Right cardiac atrium (tissue), 5 donors: Measurements from ENCODE around the gene SOX3. TPM values are rescaled to one million over a fixed set of nuclear protein-coding genes. Genes with fewer than 3 reads are reported as not detected.
A peak's percentile ranks its signal among the peaks of the same experiment; 100 is the strongest.

Experiments
- ATAC-seq, 2 donors: fragments of 200-7000 bp; cut with Tn5 transposase; one replicate each; pipeline versions ENCODE4 v1.8.0 to v1.9.1; 2020; ENCODE audit warnings: moderate library complexity in 2 of 2, mild to moderate bottlenecking in 1 of 2
- DNase-seq, 3 donors: peaks; one replicate each; pipeline ENCODE4 v3.0.0-alpha.2; 2020
- H3K27ac ChIP-seq: one replicate; pipeline ENCODE4 v1.5.1; 2013; ENCODE audit warnings: mild to moderate bottlenecking, low read length, control low read depth, moderate library complexity
- H3K27me3 ChIP-seq: one replicate; pipeline ENCODE4 v1.6.1; 2013; ENCODE audit not compliant: control insufficient read depth, insufficient read depth
- H3K4me1 ChIP-seq: one replicate; pipeline ENCODE4 v1.6.1; 2013; ENCODE audit warnings: low read length; ENCODE audit not compliant: control insufficient read depth, insufficient read depth
- H3K4me3 ChIP-seq: one replicate; pipeline ENCODE4 v1.5.1; 2013; ENCODE audit warnings: low read length, control low read depth
- H3K9me3 ChIP-seq: one replicate; pipeline ENCODE4 v1.6.1; 2013; ENCODE audit warnings: low read length; ENCODE audit not compliant: control insufficient read depth
- WGBS: extraction: QIAGEN DNeasy Blood & Tissue Kit; methylation state at CpG from one replicate; pipeline ENCODE4 v1.1.7; 2013; 5-methylcytosine and 5-hydroxymethylcytosine counted together
- intact Hi-C, 4 donors: fragments of 100-400 bp; cut with DNase I; formaldehyde crosslinking; loops; one replicate each; pipeline versions ENCODE4 v1.11.0 to v1.14.0; 2022 to 2023
- long read RNA-seq, 4 donors: library from polyadenylated mRNA; unstranded; transcript quantifications; one replicate each; pipeline ENCODE4 v2.0.0, GENCODE V29; 2020 to 2021
- polyA plus RNA-seq: library from polyadenylated mRNA; stranded (reverse); fragments of 200-250 nt; gene quantifications from one replicate; pipeline ENCODE4 v1.2.3, GENCODE V29; 2013
- total RNA-seq, 4 donors: library from RNA; stranded (reverse); fragmentation: NEBNext Ultra II Directional; extraction: Animal tissue kit (Norgen Biotek cat#: 25700); gene quantifications; one replicate each; pipeline ENCODE4 v1.2.1, GENCODE V29; 2021
- donor health status: healthy with polysubstance abuse.
- donor health status: DM: no; HTN: yes; CAD: no.
- donor health status: DM: no; HTN: no; CAD: no.
- donor health status: DM: no; HTN: yes; CAD: no; lungs with severe emphysema.
- donor health status: DM: yes; HTN: yes; CAD: no.

Gene SOX3
- total RNA-seq (not detected), polyA plus RNA-seq (not detected)
- long read RNA-seq, donor 1, result 0 reads
- long read RNA-seq, donor 2, result 0 reads
- long read RNA-seq, donor 3, result 0 reads
- long read RNA-seq, donor 4, result 0 reads

GRCh38 chrX:140504371-140505324, at the start of gene SOX3:
Gene SOX3, minus strand, starts transcription at chrX:140505069. Its CDS starts 9 bp downstream, at chrX:140505060.
- no peaks in the 10 kb centered on the region for H3K27me3 ChIP-seq
- H3K9me3 ChIP-seq, result no peaks in the 10 kb centered on the region
- H3K4me1 ChIP-seq, result peaks cover 6% of the 10 kb centered on the region
- ATAC-seq (no peak), DNase-seq (peak in 1 of 3 donors; percentile 42)
- H3K27ac ChIP-seq, result no peak within 1 kb of the TSS
- intact Hi-C loops, result no loop called here
- peak within 1 kb of the TSS; percentile 54 for H3K4me3 ChIP-seq
- whole genome bisulfite sequencing, result 4% methylated on average over 86 of the region's 87 CpGs

DNA sequence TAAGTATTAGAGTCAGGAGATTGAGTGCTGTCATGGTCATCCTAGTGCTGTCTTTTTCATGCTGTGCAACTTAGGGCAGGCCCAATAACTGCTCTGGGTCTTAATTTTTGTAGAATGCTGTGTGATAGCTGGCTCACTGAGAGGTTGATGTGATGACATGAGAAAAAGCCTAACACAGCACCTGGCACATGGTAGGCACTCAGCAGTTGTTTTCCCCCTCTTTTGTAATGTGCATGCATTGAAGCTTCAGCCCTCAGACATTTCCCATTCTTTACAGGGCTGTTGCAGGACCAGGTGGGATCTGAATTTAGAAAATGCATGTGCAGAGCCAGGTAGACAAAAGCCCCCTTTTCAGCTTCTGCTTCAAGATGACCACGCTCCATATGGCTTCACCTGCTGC, 44.1 kb upstream of the SOX3 start:
- intact Hi-C loops, result no loop called here
- Histone ChIP-seq H3K4me3 (no peak overlapping the region), H3K27ac (no peak overlapping the region), H3K9me3 (no peaks in the 10 kb centered on the region), H3K4me1 (no peaks in the 10 kb centered on the region), H3K27me3 (no peaks in the 10 kb centered on the region)
- WGBS, result 94% methylated on average over 1 of the region's 1 CpG
- DNase-seq (no peak), ATAC-seq (no peak)

GRCh38 chrX:140526171-140526570, 21.3 kb upstream of the SOX3 start:
- ATAC-seq (no peak), DNase-seq (no peak)
- 49% methylated on average over 5 of the region's 5 CpGs for WGBS
- Histone ChIP-seq H3K27ac (no peak overlapping the region), H3K4me3 (no peak overlapping the region), H3K4me1 (no peaks in the 10 kb centered on the region), H3K9me3 (no peaks in the 10 kb centered on the region), H3K27me3 (no peaks in the 10 kb centered on the region)
- intact Hi-C loops, result no loop called here

DNA sequence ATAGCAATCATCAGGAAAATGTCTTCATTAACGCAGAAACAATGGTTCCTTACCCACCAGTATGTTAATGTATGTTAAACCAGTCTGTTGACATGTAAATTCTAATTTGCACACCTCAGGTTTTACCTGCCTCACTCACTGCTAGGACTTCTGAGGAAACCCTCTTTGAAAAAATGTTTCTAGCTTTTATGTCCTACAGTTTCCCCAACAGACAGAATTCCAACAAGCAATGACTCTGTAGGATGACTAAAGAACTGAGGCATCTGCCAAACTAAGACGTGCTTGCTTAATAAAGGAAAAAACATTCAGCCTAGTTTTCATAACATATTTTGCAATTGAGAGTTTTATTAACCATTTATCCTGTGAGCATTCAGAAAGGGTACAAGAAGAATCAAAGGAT, 20.6 kb upstream of the SOX3 start:
- ATAC-seq, result no peak
- H3K27ac ChIP-seq, result no peak overlapping the region
- intact Hi-C loops, result no loop called here

DNA sequence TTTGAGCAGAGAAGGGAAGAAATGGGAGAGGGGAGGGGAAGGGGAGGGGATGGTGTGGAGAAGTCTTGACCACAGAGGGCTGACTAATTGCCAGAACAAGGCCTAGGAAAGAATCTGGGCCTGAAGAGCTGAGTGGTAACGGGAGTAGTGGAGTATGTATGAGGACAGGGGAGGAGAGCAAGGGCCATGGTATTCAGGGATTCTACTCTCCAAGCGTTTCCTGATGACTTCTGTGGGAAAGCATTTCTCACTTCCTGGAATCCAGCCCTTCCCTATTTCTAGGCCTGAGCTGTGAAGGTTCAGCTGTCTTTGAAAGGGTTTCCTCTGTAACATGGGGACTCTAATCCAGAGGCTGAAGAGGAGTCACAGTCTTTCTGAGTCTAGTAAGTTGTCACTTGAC, 19.7 kb upstream of the SOX3 start:
- intact Hi-C loops, result no loop called here
- DNase-seq (no peak), ATAC-seq (no peak)
- no peaks in the 10 kb centered on the region for H3K27me3 ChIP-seq
- no peaks in the 10 kb centered on the region for H3K9me3 ChIP-seq
- H3K4me1 ChIP-seq, result no peaks in the 10 kb centered on the region
- H3K27ac ChIP-seq, result no peak overlapping the region
- H3K4me3 ChIP-seq, result no peak overlapping the region
- WGBS, result 30% methylated on average over 2 of the region's 2 CpGs

More for the DNA sequence above, 20.6 kb upstream of the SOX3 start:
- WGBS, result 36% methylated on average over 2 of the region's 2 CpGs
- no peaks in the 10 kb centered on the region for H3K27me3 ChIP-seq
- H3K4me1 ChIP-seq, result no peaks in the 10 kb centered on the region
- no peaks in the 10 kb centered on the region for H3K9me3 ChIP-seq
- no peak for DNase-seq
- no peak overlapping the region for H3K4me3 ChIP-seq

- no peaks in the 10 kb centered on the region for H3K4me1 ChIP-seq
Observed at GRCh38 chrX:140521393-140521792, 16.5 kb upstream of the SOX3 start.

GRCh38 chrX:140514554-140514953, 9.7 kb upstream of the SOX3 start:
- Histone ChIP-seq H3K9me3 (no peaks in the 10 kb centered on the region), H3K27ac (no peak overlapping the region), H3K27me3 (no peaks in the 10 kb centered on the region), H3K4me1 (no peaks in the 10 kb centered on the region), H3K4me3 (no peak overlapping the region)
- intact Hi-C loops, result no loop called here
- DNase-seq (no peak), ATAC-seq (no peak)
- WGBS, result 96% methylated on average over 1 of the region's 1 CpG

More at GRCh38 chrX:140521393-140521792, 16.5 kb upstream of the SOX3 start:
- DNase-seq (no peak), ATAC-seq (no peak)
- 46% methylated on average over 5 of the region's 5 CpGs for WGBS
- intact Hi-C loops, result no loop called here
- Histone ChIP-seq H3K27me3 (no peaks in the 10 kb centered on the region), H3K9me3 (no peaks in the 10 kb centered on the region), H3K27ac (no peak overlapping the region), H3K4me3 (no peak overlapping the region)

DNA sequence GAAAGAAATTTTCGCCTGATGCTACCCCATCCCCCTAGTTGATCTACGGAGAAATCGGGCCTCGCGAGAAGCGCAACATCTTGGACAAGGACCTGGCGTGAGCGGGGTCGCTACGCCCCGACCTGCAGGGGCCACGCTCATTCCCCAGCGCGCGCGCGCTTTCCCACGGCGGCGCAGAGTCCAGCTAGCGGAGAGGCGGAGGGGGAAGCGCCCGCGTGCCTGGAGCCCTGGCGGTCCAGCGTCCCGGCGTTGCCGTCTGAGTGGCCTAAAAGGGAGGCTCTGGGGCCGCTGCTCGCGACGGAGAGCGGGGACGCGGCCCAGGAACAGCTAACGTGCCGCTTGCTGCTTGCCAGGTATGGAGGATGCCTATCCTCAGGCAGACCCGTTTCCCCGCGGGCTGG, 6.0 kb upstream of the SOX3 start:
- intact Hi-C loops, result no loop called here
- ATAC-seq, result no peak
- WGBS, result 10% methylated on average over 42 of the region's 42 CpGs
- Histone ChIP-seq H3K9me3 (no peaks in the 10 kb centered on the region), H3K27me3 (no peaks in the 10 kb centered on the region), H3K27ac (no peak overlapping the region), H3K4me3 (no peak overlapping the region), H3K4me1 (no peaks in the 10 kb centered on the region)
- no peak for DNase-seq

- WGBS, result 8% methylated on average over 12 of the region's 12 CpGs
- Histone ChIP-seq H3K4me1 (no peaks in the 10 kb centered on the region), H3K9me3 (no peaks in the 10 kb centered on the region), H3K4me3 (no peak overlapping the region), H3K27ac (no peak overlapping the region), H3K27me3 (no peaks in the 10 kb centered on the region)
- intact Hi-C loops, result no loop called here
- no peak for DNase-seq
- ATAC-seq, result no peak
Observed at GRCh38 chrX:140510306-140510676, 5.4 kb upstream of the SOX3 start.

DNA sequence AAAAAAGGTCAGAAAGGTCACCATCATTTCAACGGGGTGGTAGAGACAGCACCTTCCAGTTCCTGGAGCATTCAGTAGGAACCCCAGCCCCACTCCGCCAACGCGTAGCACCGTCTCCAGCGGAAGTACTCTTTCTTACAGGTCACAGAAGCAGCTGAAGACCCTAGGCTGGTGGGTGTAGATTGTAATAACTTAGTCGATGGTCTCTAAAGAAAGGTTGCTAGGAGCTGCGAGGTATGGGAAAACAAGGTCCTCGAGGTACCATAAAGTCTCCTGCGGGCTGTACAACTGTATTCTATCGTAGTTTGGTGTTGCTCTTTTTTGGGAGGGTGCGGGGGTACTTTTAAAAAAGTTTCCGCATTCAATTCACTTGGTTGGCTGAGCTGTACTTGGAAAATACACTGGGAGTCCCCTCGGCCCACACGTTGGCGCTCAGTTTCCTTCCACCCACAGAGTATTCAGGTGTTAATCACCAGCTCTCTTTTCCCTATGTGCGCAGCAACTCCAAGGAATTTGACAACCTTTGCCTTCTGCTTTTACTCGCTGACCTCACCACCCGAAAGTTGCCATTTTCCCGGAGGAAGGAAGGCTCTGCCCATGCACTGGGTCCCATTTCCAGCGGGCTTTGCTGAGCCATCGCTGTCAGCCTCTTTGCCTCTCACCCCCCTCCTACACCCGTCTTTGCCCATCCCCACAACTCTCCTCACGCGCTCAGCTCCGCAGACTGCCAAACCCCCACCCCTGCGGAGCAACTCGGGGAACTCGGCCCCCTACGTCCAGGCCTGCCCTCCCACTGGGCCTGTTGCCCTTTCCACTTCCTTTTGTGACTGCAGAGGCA, 4.8 kb upstream of the SOX3 start:
- intact Hi-C loops, result no loop called here
- WGBS, result 9% methylated on average over 30 of the region's 30 CpGs
- H3K27me3 ChIP-seq, result no peaks in the 10 kb centered on the region

DNA sequence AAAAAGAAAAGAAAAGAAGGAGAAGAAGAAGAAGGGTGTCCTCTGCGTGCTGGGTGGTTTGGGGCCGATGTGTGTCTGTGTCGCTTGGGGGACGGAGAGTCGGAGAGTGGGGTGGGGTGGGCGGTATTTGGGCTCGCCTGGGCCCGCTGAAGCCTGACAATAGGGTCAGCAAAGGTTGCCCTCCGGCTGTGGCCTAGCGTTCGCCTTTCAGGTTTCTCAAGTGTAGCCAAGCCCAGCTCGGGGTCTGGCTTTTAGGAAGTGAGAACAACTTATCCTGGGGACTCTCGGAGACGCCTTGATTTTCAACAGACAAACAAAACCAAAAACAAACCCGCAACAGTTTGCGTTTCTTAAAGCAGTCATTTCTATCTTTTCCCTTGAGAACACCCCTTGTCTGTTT, 4.1 kb upstream of the SOX3 start:
- H3K27ac ChIP-seq, result no peak overlapping the region
- H3K4me1 ChIP-seq, result peaks cover 5% of the 10 kb centered on the region
- ATAC-seq (no peak), DNase-seq (no peak)
- no peak overlapping the region for H3K4me3 ChIP-seq
- no peaks in the 10 kb centered on the region for H3K9me3 ChIP-seq
- WGBS, result 19% methylated on average over 15 of the region's 16 CpGs
- intact Hi-C loops, result no loop called here
- no peaks in the 10 kb centered on the region for H3K27me3 ChIP-seq

More for the DNA sequence above, 4.8 kb upstream of the SOX3 start:
- no peak overlapping the region for H3K4me3 ChIP-seq
- H3K27ac ChIP-seq, result no peak overlapping the region
- no peaks in the 10 kb centered on the region for H3K9me3 ChIP-seq
- ATAC-seq (no peak), DNase-seq (no peak)
- H3K4me1 ChIP-seq, result no peaks in the 10 kb centered on the region
